Activated T-cell treated with anti-CD3 and anti-CD28 coated beads, Interleukin-2, amount 50 U/mL, for 72 hours (primary cell): ENCODE results near the gene TPSB2. TPM values are rescaled to one million over a fixed set of nuclear protein-coding genes. Genes with fewer than 3 reads are reported as not detected.
"Not testable (repeated sequence)": the region's sequence is repeated elsewhere in the genome, so short reads cannot be mapped to it uniquely, and the experiment has no call there.

Source experiments
- ATAC-seq, 2 donors: fragments of 150-1000 bp; cut with Tn5 transposase; replicated peaks in 1 of 2; 2 replicates each; pipeline ENCODE4 v1.10.0; 2021; ENCODE audit warnings: moderate library complexity in 2 of 2, mild to moderate bottlenecking in 1 of 2
- DNase-seq, 2 donors: peaks; one replicate each; pipeline ENCODE4 v3.0.0; 2021 to 2022; ENCODE audit warnings: mixed read lengths in 1 of 2
- H3K27ac Mint-ChIP-seq: one replicate; pipeline ENCODE4 v1.8.0; 2022; ENCODE audit warnings: mild to moderate bottlenecking, moderate library complexity, mixed read lengths
- H3K27me3 Mint-ChIP-seq: one replicate; pipeline ENCODE4 v1.8.0; 2022; ENCODE audit warnings: low read depth, mixed read lengths
- H3K36me3 Mint-ChIP-seq, 2 donors: one replicate each; pipeline ENCODE4 v1.8.0; 2022; ENCODE audit warnings: mixed read lengths in 2 of 2, mild to moderate bottlenecking in 1 of 2; ENCODE audit not compliant: insufficient read depth in 2 of 2
- H3K4me1 Mint-ChIP-seq: one replicate; pipeline ENCODE4 v1.8.0; 2022; ENCODE audit warnings: low read depth, mixed read lengths
- H3K4me3 Mint-ChIP-seq, 2 donors: one replicate each; pipeline ENCODE4 v1.8.0; 2022; ENCODE audit warnings: mild to moderate bottlenecking in 2 of 2, mixed read lengths in 2 of 2, moderate library complexity in 2 of 2
- H3K9me3 Mint-ChIP-seq, 2 donors: one replicate each; pipeline ENCODE4 v1.8.0; 2022; ENCODE audit warnings: mixed read lengths in 2 of 2
- total RNA-seq, 2 donors: library from RNA; stranded (reverse); gene quantifications; one replicate each; pipeline ENCODE4 v1.2.3, GENCODE V29; 2022

Gene TPSB2
- total RNA-seq, 2 donors from 2014 or later, result 0.60 TPM; not detected in 1

DNA sequence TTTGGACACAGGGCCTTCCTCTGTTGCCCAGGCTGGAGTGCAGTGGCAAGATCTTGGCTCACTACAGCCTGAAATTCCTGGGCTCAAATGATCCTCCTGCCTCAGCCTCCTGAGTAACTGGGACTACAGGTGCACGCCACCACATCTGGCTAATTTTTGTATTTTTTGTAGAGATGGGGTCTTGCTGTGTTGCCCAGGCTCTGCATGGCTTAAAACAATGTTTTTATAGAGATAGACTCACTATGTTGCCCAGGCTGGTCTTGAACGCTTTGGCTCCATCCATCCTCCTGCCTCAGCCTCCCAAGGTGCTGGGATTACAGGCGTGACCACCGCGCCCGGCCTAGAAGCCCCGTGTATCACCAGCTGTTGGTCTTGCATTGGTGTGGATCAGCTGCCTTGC, 39.4 kb upstream of the TPSB2 start:
- not testable (repeated sequence) for H3K27me3 Mint-ChIP-seq, ATAC-seq, H3K4me1 Mint-ChIP-seq, H3K27ac Mint-ChIP-seq, DNase-seq, H3K36me3 Mint-ChIP-seq, H3K9me3 Mint-ChIP-seq, H3K4me3 Mint-ChIP-seq

DNA sequence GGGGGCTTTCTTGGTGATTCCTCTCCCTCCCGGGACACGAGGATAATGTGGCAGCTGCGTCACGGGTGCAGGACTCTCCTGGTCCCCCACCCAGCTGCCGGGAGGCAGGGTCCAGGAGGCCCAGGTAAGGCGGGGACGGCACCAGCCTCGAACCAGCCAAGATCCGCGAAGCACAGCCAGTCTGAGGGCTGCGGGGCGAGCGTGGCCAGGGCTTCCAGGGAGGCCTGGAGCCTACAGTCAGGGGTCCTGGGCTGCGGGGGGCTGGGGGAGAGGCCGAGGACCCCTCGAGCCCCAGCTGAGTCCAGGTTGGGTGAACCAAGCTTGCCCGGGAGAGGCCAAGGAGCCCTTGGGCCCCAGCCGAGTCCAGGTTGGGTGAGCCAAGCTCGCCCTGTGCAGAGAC, 35.8 kb upstream of the TPSB2 start:
- DNase-seq, result no peak
- no peaks in the 10 kb centered on the region for H3K36me3 Mint-ChIP-seq

DNA sequence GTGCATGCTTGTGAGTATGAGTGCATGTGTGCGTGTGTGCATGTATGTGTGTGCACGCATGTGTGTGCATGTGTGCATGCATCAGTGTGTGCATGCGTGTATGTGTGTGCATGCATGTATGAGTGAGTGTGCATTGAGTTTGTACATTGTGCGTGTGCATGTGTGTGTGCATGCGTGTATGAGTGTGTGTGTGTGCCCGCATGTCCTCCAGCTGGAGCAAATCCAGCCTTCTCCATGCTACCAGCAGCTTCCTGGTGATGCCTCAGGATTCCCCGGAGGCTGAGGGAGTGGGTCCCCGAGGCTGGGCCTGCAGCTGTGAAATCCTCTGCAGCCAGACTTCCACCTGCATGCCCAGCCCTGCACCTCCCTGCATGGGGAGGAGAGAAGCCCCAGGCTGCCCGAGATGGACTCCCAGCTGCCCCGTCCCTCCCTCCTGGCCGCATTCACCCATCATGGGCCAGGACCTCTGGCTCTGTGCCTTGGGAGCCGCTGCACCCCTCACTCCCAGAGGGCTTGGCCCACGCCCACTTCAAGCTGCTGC, 35.2 kb upstream of the TPSB2 start:
- DNase-seq, result no peak
- Mint-ChIP-seq H3K4me3 (no peak overlapping the region), H3K27me3 (peaks cover 16% of the 10 kb centered on the region), H3K4me1 (no peaks in the 10 kb centered on the region), H3K27ac (no peak overlapping the region), H3K9me3 (peaks cover 8 to 10% of the 10 kb centered on the region in 2 donors), H3K36me3 (no peaks in the 10 kb centered on the region)
- no peak for ATAC-seq

More for the DNA sequence above, 35.8 kb upstream of the TPSB2 start:
- Mint-ChIP-seq H3K4me1 (no peaks in the 10 kb centered on the region), H3K27me3 (peaks cover 11% of the 10 kb centered on the region), H3K27ac (no peak overlapping the region), H3K9me3 (peaks cover 8 to 10% of the 10 kb centered on the region in 2 donors), H3K4me3 (no peak overlapping the region)
- ATAC-seq, result no peak

DNA sequence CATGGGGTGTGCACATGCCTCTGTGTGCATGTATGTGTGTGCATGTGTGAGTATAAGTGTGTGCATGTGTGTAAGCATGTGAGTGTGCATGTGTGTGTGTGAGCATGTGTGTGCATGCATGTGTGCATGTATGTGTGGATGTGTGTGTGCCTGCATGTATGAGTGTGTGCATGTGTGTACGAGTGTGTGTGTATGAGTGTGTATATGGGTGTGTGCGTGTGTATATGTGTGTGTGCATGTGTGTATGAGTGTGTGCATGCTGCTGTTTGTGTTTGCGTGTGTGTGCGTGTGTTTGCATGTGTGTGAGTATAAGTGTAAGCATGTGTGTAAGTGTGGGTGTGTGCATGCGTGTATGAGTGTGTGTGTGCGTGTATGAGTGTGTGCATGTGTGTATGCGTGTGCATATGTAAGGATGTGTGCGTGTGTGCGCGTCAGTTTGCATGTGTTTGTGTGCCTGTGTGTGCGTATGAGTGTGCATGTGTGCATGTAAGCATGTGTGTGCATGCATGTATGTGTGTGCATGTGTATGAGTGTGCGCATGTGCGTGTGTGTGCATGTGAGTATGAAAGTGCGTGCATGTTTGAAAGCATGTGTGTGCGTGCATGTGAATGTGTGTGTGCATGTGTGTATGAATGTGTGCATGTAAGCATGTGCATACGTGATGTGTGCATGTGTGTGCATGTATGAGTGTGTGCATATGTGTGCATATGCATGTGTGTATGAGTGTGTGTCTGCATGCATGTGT, 34.5 kb upstream of the TPSB2 start:
- no peaks in the 10 kb centered on the region for H3K4me1 Mint-ChIP-seq
- DNase-seq, result no peak
- H3K27me3 Mint-ChIP-seq, result peaks cover 16% of the 10 kb centered on the region
- no peak overlapping the region for H3K4me3 Mint-ChIP-seq
- no peaks in the 10 kb centered on the region for H3K36me3 Mint-ChIP-seq
- ATAC-seq, result no peak
- no peak overlapping the region for H3K27ac Mint-ChIP-seq
- peaks cover 8 to 10% of the 10 kb centered on the region in 2 donors for H3K9me3 Mint-ChIP-seq

DNA sequence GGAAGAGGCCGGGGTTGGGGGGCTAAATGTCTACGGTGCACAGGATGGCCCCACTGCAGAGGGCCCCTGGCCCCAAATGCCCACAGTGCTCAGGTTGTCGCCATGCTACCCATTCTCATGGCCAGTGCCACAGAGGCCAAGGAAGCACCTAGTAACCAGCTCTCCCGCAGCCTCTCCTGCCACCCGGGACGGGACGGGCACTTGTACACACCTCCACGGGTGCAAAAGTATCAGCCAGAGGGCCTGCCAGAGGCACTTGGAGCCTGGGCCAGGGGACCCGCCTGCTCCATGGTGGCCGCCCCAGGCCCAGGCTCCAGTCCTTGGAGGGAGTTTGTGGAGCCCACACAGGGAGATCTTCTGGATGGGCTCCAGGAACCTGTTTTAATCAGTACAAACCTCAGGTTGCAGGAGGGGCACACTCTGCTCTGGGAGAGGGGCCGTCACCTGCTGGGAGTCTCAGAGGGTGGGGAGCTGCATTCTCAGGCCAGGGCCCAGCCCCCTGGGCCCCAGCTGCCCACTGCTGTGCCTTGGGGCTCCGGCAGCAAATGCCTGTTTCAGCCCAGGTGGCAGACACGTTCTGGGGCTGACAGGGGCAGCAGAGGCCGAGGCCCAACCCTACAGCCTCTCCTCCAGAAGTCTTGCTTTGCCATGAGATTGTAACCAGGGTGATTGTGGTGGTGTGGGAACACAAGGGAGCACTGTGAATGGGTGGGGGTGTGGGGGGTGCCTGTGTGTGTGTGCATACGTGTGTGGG, 33.8 kb upstream of the TPSB2 start:
- Mint-ChIP-seq H3K4me3 (no peak overlapping the region), H3K27ac (no peak overlapping the region), H3K4me1 (peaks cover 4% of the 10 kb centered on the region), H3K9me3 (peaks cover 8 to 10% of the 10 kb centered on the region in 2 donors), H3K27me3 (peaks cover 16% of the 10 kb centered on the region), H3K36me3 (no peaks in the 10 kb centered on the region)
- DNase-seq (no peak), ATAC-seq (no peak)

DNA sequence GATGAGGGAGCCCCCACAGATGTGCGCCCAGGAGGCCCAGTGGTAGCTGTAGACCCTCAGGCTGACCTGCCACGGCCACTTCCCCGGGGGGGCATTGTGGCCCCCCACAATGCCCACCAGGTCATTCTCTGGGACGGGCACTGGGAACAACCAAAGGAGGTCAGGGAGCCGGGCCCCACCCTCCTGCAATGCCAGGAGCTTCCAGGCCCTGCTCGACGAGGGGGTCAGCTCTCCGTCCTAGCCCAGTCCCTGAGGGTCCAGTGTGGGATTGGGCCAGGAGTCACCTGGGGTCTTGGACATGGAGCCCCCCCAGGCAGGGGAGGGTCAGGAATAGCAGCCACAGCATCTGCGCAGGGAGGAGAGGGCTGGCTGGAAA, 32.9 kb upstream of the TPSB2 start:
- Mint-ChIP-seq H3K36me3 (no peaks in the 10 kb centered on the region), H3K4me3 (no peak overlapping the region), H3K27ac (no peak overlapping the region), H3K27me3 (peaks cover 16% of the 10 kb centered on the region), H3K9me3 (peaks cover 8 to 10% of the 10 kb centered on the region in 2 donors), H3K4me1 (peaks cover 4% of the 10 kb centered on the region)
- no peak for DNase-seq
- no peak for ATAC-seq

DNA sequence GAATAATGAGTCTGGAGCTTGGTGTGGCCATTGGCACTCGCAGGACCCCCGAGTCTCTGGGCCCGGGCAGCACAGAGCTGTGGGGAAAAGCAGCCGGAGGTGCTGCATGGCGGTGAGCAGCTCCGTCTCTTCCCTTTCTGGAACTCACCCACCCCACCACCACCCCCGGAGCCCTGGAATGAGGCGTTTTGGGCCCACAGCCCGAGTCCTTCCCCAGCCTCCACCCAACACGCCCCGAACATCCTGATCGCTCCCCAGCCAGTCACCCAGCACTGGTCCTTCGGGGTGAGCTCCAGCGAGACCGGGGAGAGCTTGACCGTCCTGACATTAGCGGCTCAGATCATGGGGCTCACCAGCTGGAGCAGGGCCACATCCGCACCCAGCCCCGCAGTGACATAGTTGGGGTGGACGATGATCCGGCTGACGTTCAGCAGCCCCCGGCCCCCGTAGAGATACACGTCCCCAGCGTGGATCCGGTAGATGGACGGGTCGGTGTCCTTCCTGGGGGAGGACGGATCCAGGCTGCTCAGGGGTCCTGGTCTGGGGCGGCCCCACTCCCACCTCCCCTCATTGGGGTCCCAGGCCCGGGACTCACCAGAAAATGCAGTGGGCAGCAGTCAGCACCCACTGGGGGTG, 32.3 kb upstream of the TPSB2 start:
- DNase-seq (no peak), ATAC-seq (no peak)
- Mint-ChIP-seq H3K4me1 (peaks cover 4% of the 10 kb centered on the region), H3K36me3 (no peaks in the 10 kb centered on the region), H3K9me3 (peaks cover 8 to 10% of the 10 kb centered on the region in 2 donors), H3K4me3 (no peak overlapping the region), H3K27me3 (peaks cover 16% of the 10 kb centered on the region), H3K27ac (no peak overlapping the region)

DNA sequence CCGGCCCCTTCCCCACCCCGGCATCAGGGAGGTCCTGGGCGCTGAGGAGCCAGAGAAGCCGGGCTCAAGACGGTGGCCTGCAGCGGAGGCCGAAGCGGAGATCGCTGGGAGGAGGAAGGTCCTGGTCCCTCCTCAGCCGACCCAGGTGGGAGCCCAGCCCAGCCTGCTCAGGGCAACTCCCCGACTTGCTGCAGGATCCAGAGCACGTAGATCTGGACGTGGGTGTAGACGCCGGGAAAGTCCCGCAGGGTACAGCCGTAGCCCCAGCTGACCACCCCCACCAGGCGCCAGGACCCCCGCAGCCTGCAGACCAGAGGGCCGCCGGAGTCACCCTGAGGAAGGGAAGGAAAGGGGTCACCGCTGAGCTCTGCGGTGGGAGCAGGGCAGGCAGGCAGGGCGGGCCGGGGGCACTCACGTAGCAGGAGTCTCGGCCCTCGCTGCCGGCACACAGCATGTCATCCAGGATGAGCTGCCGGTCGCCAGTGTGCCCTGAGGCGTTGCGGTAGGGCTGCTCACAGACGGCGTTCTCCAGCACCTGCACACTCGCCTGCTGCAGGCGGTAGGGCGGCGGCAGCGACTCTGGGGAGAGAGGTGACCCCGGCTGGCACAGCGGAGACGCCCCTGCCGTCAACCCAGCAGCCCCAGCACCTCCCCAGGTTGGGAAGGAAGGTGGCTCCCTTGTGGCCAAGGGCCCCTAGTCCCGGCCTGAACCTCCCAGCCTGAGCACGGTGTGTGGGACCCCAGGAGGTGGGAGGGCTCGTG, 31.3 kb upstream of the TPSB2 start:
- H3K9me3 Mint-ChIP-seq, result peaks cover 8 to 10% of the 10 kb centered on the region in 2 donors
- peaks cover 16% of the 10 kb centered on the region for H3K27me3 Mint-ChIP-seq
- no peaks in the 10 kb centered on the region for H3K36me3 Mint-ChIP-seq
- H3K4me3 Mint-ChIP-seq, result peak overlapping the region in 1 of 2 donors; percentile 15
- peaks cover 4% of the 10 kb centered on the region for H3K4me1 Mint-ChIP-seq
- no peak for DNase-seq
- peak; percentile 29 to 33 for ATAC-seq
- no peak overlapping the region for H3K27ac Mint-ChIP-seq

DNA sequence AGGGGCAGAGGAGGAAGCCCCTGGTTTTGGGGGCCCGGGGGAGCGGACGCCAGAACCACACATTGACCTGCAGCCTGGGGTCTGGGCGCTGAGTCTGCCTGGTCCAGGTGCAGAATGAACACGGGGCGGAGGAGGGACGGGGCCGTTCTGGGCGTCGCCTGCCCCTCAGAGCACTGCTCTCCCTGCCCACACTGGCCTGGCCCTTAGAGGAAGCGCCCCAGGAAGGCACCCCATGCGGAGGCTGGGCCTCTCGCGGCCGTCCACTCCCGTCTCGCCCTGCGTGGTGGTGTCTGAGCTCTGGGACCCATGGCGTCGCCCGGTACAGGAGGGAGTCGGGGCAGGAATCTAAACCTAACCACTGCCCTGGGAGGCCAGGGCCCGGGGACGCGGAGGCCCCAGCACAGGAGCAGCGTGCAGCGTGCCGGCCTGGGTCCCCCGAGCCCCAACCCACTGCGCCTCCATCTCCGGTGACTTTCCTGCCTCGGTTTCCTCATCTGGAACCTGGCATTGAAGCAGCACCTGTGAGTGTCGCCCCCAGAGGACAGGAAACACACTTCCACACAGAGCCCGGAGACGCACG, 30.2 kb upstream of the TPSB2 start:
- no peaks in the 10 kb centered on the region for H3K36me3 Mint-ChIP-seq
- peaks cover 4% of the 10 kb centered on the region for H3K4me1 Mint-ChIP-seq
- H3K9me3 Mint-ChIP-seq, result peaks cover 8 to 10% of the 10 kb centered on the region in 2 donors
- no peak overlapping the region for H3K4me3 Mint-ChIP-seq
- H3K27ac Mint-ChIP-seq, result no peak overlapping the region
- ATAC-seq, result no peak
- no peak for DNase-seq
- peaks cover 16% of the 10 kb centered on the region for H3K27me3 Mint-ChIP-seq

DNA sequence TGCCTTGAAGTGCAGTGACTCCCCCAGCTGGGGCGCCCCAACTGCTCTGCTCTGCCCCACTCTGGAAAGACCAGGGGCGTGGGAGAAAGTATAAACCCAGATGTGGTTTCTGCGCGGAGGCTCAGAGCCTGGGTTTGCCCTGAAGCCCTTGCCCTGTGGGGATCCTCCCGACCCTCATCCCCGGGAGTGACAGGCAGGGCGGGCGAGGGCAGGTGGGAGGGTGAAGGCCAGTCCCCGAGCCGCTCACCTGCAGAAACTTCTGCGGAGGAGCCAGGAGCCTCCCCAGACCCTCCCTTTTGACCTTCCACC, 29.7 kb upstream of the TPSB2 start:
- Mint-ChIP-seq H3K4me3 (no peak overlapping the region), H3K4me1 (peaks cover 4% of the 10 kb centered on the region), H3K27me3 (peaks cover 16% of the 10 kb centered on the region), H3K9me3 (peaks cover 5 to 6% of the 10 kb centered on the region in 2 donors), H3K27ac (no peak overlapping the region), H3K36me3 (no peaks in the 10 kb centered on the region)
- DNase-seq (no peak), ATAC-seq (no peak)

DNA sequence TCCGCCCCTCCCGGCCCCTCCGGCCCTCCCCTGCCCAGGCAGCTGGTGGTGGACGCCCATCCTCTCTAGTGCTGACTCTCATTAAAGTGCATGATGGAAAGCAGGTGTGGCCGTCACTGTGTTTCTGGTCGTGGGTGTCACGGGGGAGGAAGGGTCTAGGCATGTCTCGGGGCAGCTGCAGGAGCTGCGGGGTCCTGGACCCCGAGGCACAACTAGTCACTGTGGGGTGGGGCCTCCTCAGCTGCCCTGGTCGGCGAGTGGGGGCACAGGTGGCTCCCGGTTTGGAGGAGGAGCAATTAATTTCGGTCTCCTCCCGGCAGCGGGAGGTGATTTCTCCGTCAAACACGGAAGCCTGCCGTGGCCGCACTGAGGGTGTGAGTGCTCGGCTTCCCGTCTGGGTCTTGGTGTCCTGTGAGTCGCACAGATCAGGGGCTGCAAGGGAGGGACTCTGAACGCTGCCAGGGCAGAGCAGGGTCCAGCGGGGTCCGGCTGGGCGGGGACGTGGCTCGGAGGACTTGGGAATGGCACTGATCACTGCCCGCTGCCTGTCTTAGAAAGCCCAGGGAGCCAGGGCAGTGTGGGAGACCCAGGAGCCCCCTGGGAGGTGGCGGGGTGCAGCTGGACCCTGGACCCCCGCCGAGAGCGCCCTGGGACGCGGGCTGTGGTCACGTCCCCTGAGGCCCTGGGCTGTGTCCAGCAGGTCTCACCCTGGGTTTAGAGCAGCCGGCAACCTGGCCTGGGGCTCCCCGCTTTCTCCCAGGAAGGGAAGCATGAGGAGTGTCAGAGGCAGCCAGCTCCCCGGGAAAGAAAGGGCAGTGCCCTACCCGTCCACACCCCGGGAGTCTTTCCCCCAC, 29.1 kb upstream of the TPSB2 start:
- Mint-ChIP-seq H3K27ac (no peak overlapping the region), H3K9me3 (no peaks in the 10 kb centered on the region), H3K36me3 (no peaks in the 10 kb centered on the region), H3K4me1 (peaks cover 4% of the 10 kb centered on the region), H3K4me3 (peak overlapping the region; percentile 42 to 47), H3K27me3 (peaks cover 16% of the 10 kb centered on the region)
- ATAC-seq (no peak), DNase-seq (no peak)

DNA sequence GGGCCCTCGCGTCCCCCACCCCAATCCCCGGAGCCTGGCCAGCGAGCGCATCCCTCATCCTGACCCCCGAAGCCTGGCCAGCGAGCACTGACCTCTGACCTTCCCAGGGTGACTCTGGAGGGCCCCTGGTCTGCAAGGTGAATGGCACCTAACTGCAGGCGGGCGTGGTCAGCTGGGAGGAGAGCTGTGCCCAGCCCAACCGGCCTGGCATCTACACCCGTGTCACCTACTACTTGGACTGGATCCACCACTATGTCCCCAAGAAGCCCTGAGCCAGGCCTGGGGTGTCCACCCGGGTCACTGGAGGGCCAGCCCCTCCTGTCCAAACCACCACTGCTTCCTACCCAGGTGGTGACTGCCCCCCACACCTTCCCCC, 28.2 kb upstream of the TPSB2 start:
- peaks cover 4% of the 10 kb centered on the region for H3K4me1 Mint-ChIP-seq
- H3K4me3 Mint-ChIP-seq, result no peak overlapping the region
- H3K27ac Mint-ChIP-seq, result no peak overlapping the region
- H3K36me3 Mint-ChIP-seq, result no peaks in the 10 kb centered on the region
- H3K27me3 Mint-ChIP-seq, result peaks cover 16% of the 10 kb centered on the region
- no peaks in the 10 kb centered on the region for H3K9me3 Mint-ChIP-seq
- DNase-seq, result no peak
- ATAC-seq, result no peak
